IMR-90 (cell line): ENCODE measurements around the gene STAP2. TPM values are rescaled to one million over a fixed set of nuclear protein-coding genes. Genes with fewer than 3 reads are reported as not detected.

Experiments used
- ATAC-seq: fragments of 200-7000 bp; cut with Tn5 transposase; 2 replicates; pipeline ENCODE4 v1.9.1; 2020; ENCODE audit warnings: low read depth, mild to moderate bottlenecking, moderate library complexity
- BruUV-seq: library from RNA; stranded (reverse); fragments of 400-500 nt; replicated peaks from 2 replicates; lab custom pipeline; 2021; lab: Mats Ljungman, UMichigan
- CTCF ChIA-PET: fragments of 300-600 bp; formaldehyde crosslinking; extraction: SDS; loops from one replicate; lab custom pipeline; 2021; ENCODE audit warnings: antibody characterized with exemption; lab: Yijun Ruan, JAX
- POLR2A ChIA-PET: fragments of 300-600 bp; sonication (Branson Sonifier 250); formaldehyde crosslinking; loops from one replicate; lab custom pipeline; 2022; ENCODE audit warnings: antibody characterized with exemption; ENCODE audit not compliant: unreplicated experiment; lab: Charles Lee
- DNase-seq: peaks from one replicate; pipeline ENCODE4 v3.0.0; 2013
- H2AFZ ChIP-seq: replicated peaks from 2 replicates; pipeline ENCODE3; 2013; ENCODE audit warnings: low read length, mild to moderate bottlenecking; ENCODE audit not compliant: poor library complexity
- H2AK5ac ChIP-seq: 2 replicates; pipeline ENCODE4 v1.6.1; 2013; ENCODE audit warnings: low read depth, low read length, inconsistent platforms
- H2AK9ac ChIP-seq: replicated peaks from 2 replicates; pipeline ENCODE3; 2013; ENCODE audit warnings: mild to moderate bottlenecking, low read depth, low read length, moderate library complexity; ENCODE audit not compliant: poor library complexity
- H2BK120ac ChIP-seq: 2 replicates; pipeline ENCODE4 v1.6.1; 2013; ENCODE audit warnings: low read depth, low read length, inconsistent platforms
- H2BK15ac ChIP-seq: 3 replicates; pipeline ENCODE4 v1.6.1; 2013; ENCODE audit warnings: low read depth, low read length, inconsistent platforms
- H2BK20ac ChIP-seq: 2 replicates; pipeline ENCODE4 v1.6.1; 2013; ENCODE audit warnings: low read depth, mild to moderate bottlenecking, inconsistent platforms, low read length, moderate library complexity
- H2BK5ac ChIP-seq: 2 replicates; pipeline ENCODE4 v1.6.1; 2013; ENCODE audit warnings: mild to moderate bottlenecking, low read depth, low read length, inconsistent platforms; ENCODE audit not compliant: poor library complexity, severe bottlenecking
- H3K14ac ChIP-seq: replicated peaks from 2 replicates; pipeline ENCODE4 v1.6.1; 2013; ENCODE audit warnings: low read depth, low read length, inconsistent platforms
- H3K18ac ChIP-seq: 2 replicates; pipeline ENCODE4 v1.6.1; 2013; ENCODE audit warnings: low read depth, low read length, control low read depth
- H3K23ac ChIP-seq: 2 replicates; pipeline ENCODE4 v1.6.1; 2013; ENCODE audit warnings: low read depth, low read length, inconsistent platforms
- H3K27ac ChIP-seq: 2 replicates; pipeline ENCODE4 v1.5.1; 2013; ENCODE audit warnings: mild to moderate bottlenecking, control low read depth, low read length; ENCODE audit not compliant: insufficient read depth
- H3K27me3 ChIP-seq: 2 replicates; pipeline ENCODE4 v1.6.1; 2013; ENCODE audit warnings: low read length; ENCODE audit not compliant: control insufficient read depth, insufficient read depth
- H3K36me3 ChIP-seq: 2 replicates; pipeline ENCODE4 v1.6.1; 2013; ENCODE audit warnings: low read length, mixed read lengths; ENCODE audit not compliant: control insufficient read depth, insufficient read depth
- H3K4ac ChIP-seq: 2 replicates; pipeline ENCODE4 v1.6.1; 2013; ENCODE audit warnings: low read depth, low read length, inconsistent platforms
- H3K4me1 ChIP-seq: 2 replicates; pipeline ENCODE4 v1.6.1; 2013; ENCODE audit warnings: low read length, mixed read lengths; ENCODE audit not compliant: control insufficient read depth, insufficient read depth
- H3K4me2 ChIP-seq: 2 replicates; pipeline ENCODE4 v1.6.1; 2013; ENCODE audit warnings: low read depth, mild to moderate bottlenecking, control low read depth, low read length, moderate library complexity
- H3K4me3 ChIP-seq: 2 replicates; pipeline ENCODE4 v1.5.1; 2013; ENCODE audit warnings: low read depth, mild to moderate bottlenecking, control low read depth, low read length, moderate library complexity; ENCODE audit not compliant: insufficient read depth
- H3K56ac ChIP-seq: 2 replicates; pipeline ENCODE4 v1.6.1; 2013; ENCODE audit warnings: low read length, inconsistent platforms; ENCODE audit not compliant: insufficient read depth; ENCODE audit errors: extremely low read depth
- H3K79me1 ChIP-seq, 2 experiments: 2 replicates each; pipeline ENCODE4 v1.6.1; 2013; ENCODE audit warnings: low read length in 2 of 2, inconsistent platforms in 1 of 2, low read depth in 1 of 2
- H3K9ac ChIP-seq: 2 replicates; pipeline ENCODE4 v1.6.1; 2013; ENCODE audit warnings: low read depth, low read length, control low read depth
- H3K9me1 ChIP-seq: 2 replicates; pipeline ENCODE4 v1.6.1; 2013; ENCODE audit warnings: low read length, inconsistent platforms; ENCODE audit not compliant: insufficient read depth
- H3K9me3 ChIP-seq: 2 replicates; pipeline ENCODE4 v1.6.1; 2013; ENCODE audit warnings: low read length; ENCODE audit not compliant: control insufficient read depth, insufficient read depth
- H4K20me1 ChIP-seq: 2 replicates; pipeline ENCODE4 v1.6.1; 2013; ENCODE audit warnings: low read length, inconsistent platforms; ENCODE audit not compliant: insufficient read depth
- H4K5ac ChIP-seq: 2 replicates; pipeline ENCODE4 v1.6.1; 2013; ENCODE audit warnings: mild to moderate bottlenecking, low read depth, low read length, control low read depth
- H4K8ac ChIP-seq, 2 experiments: 2 replicates each; pipeline ENCODE4 v1.6.1; 2013; ENCODE audit warnings: low read depth in 2 of 2, low read length in 2 of 2, control low read depth in 1 of 2, inconsistent platforms in 1 of 2
- H4K91ac ChIP-seq: 2 replicates; pipeline ENCODE4 v1.6.1; 2013; ENCODE audit warnings: low read depth, low read length, inconsistent platforms; ENCODE audit not compliant: insufficient read depth
- BHLHE40 ChIP-seq: fragments of 150-350 bp; IDR thresholded peaks from 2 replicates; pipeline ENCODE4 v1.6.1; 2016; ENCODE audit warnings: mild to moderate bottlenecking, low read depth, low read length
- ELK1 ChIP-seq: fragments of 150-350 bp; IDR thresholded peaks from 2 replicates; pipeline ENCODE4 v1.6.1; 2016; ENCODE audit warnings: low read depth, mild to moderate bottlenecking, low read length, moderate library complexity, borderline replicate concordance
- FOS ChIP-seq: fragments of 150-350 bp; IDR thresholded peaks from 2 replicates; pipeline ENCODE4 v1.6.1; 2016; ENCODE audit warnings: low read depth, low read length
- MAZ ChIP-seq: IDR thresholded peaks from 2 replicates; pipeline ENCODE4 v1.6.1; 2012; ENCODE audit warnings: low read depth, mild to moderate bottlenecking, low read length, improper control_type of control experiment, moderate library complexity, borderline replicate concordance
- MXI1 ChIP-seq: IDR thresholded peaks from 2 replicates; pipeline ENCODE4 v1.6.1; 2012; ENCODE audit warnings: low read depth, mild to moderate bottlenecking, low read length, moderate library complexity, borderline replicate concordance
- NFE2L2 ChIP-seq: fragments of 150-350 bp; IDR thresholded peaks from 2 replicates; pipeline ENCODE4 v1.6.1; 2016; ENCODE audit warnings: low read depth, mild to moderate bottlenecking, low read length
- RFX5 ChIP-seq: IDR thresholded peaks from 2 replicates; pipeline ENCODE4 v1.8.0; 2012; ENCODE audit warnings: low read depth, mild to moderate bottlenecking, low read length, moderate library complexity
- SMC3 ChIP-seq: fragments of 150-350 bp; IDR thresholded peaks from 2 replicates; pipeline ENCODE4 v1.6.1; 2016; ENCODE audit warnings: low read depth, mild to moderate bottlenecking, antibody characterized with exemption, low read length, moderate library complexity
- WGBS, 2 experiments: methylation state at CpG; one replicate each; pipeline versions ENCODE4 v1.1.5 to v1.1.7; 2013; ENCODE audit warnings: missing lambda C conversion rate in 2 of 2; ENCODE audit not compliant: insufficient read length in 1 of 2; ENCODE audit errors: extremely low coverage in 2 of 2; 5-methylcytosine and 5-hydroxymethylcytosine counted together
- dilution Hi-C: fragments of 300-500 bp; cut with HindIII; formaldehyde crosslinking; loops from one replicate; pipeline ENCODE4 v1.14.3; 2018; ENCODE audit warnings: low sequenced_read_pairs; ENCODE audit not compliant: unreplicated experiment
- in situ Hi-C: fragments of 300-500 bp; cut with MboI; formaldehyde crosslinking; loops from 3 replicates; pipeline ENCODE4 v1.14.3; 2019; ENCODE audit warnings: low sequenced_read_pairs, inconsistent platforms, mixed read lengths
- intact Hi-C: fragments of 100-400 bp; cut with micrococcal nuclease; formaldehyde crosslinking; loops from 2 replicates; pipeline ENCODE4 v1.10.0; 2022
- polyA plus RNA-seq, 3 experiments: library from polyadenylated mRNA; depleted of rRNA; stranded (reverse); fragments of >200 nt; gene quantifications; 2 replicates each; pipeline ENCODE4 v1.2.3, GENCODE V29; 2012; ENCODE audit warnings: low replicate concordance in 1 of 3
- total RNA-seq: library from RNA; depleted of rRNA; stranded (reverse); fragments of >200 nt; gene quantifications from 2 replicates; pipeline ENCODE4 v1.2.3, GENCODE V29; 2012

STAP2 gene
- total and polyA plus RNA-seq, 2 of the 4 experiments (the other 2 are of a cell fraction): 1.3 to 3.4 TPM

GRCh38 chr19:4363571-4364304 is 25.1 kb upstream of the STAP2 start:
- Histone ChIP-seq H2BK20ac (no peak overlapping the region), H3K4me3 (no peak overlapping the region), H4K8ac (no peak overlapping the region), H3K9me1 (peaks cover 9% of the 10 kb centered on the region), H2AFZ (no peak overlapping the region), H3K18ac (no peak overlapping the region), H3K23ac (no peak overlapping the region), H2BK120ac (no peak overlapping the region), H3K79me1 (peaks cover 8 to 50% of the 10 kb centered on the region in 2 experiments), H3K36me3 (peaks cover 65% of the 10 kb centered on the region), H4K20me1 (peaks cover 23% of the 10 kb centered on the region), H3K4me2 (no peak overlapping the region), H3K27me3 (no peaks in the 10 kb centered on the region), H3K9me3 (no peaks in the 10 kb centered on the region), H3K14ac (no peak overlapping the region), H2BK5ac (no peak overlapping the region), H3K4me1 (peaks cover 17% of the 10 kb centered on the region), H3K4ac (no peak overlapping the region), H4K5ac (no peak overlapping the region), H4K91ac (no peak overlapping the region), H3K27ac (no peak overlapping the region), H2BK15ac (no peak overlapping the region), H3K9ac (no peak overlapping the region), H3K56ac (no peak overlapping the region), H2AK9ac (no peak overlapping the region), H2AK5ac (no peak overlapping the region)
- 97% methylated on average over 17 of the region's 26 CpGs; no CpG with 5 or more reads in 1 of the 2 experiments for WGBS, 2 experiments
- TF ChIP-seq RFX5: no peak
- no peak for TF ChIP-seq MXI1
- TF ChIP-seq SMC3: no peak
- no peak for TF ChIP-seq MAZ
- TF ChIP-seq ELK1: no peak
- TF ChIP-seq BHLHE40: no peak
- no peak for TF ChIP-seq FOS
- TF ChIP-seq NFE2L2: no peak
- BruUV-seq: no TSS peak
- dilution Hi-C loops: no loop called here
- intact Hi-C loops: no loop called here
- DNase-seq: no peak
- ChIA-PET CTCF (interaction anchor here (1.1 kb wide), 1 partner anchor 186 kb away, joined by 5 read pairs; no protein-coding TSS in a partner anchor), POLR2A (no interaction called here)
- ATAC-seq: no peak
- in situ Hi-C loops: no loop called here
